GM12874 (cell line): Measurements from ENCODE around the gene SEMA5A.

ENCODE experiments used
- CTCF ChIP-seq: IDR thresholded peaks from 2 replicates; pipeline ENCODE4 v1.5.1; 2011; ENCODE audit warnings: low read depth, mild to moderate bottlenecking, control low read depth, low read length, moderate library complexity; ENCODE audit not compliant: insufficient read depth

Gene SEMA5A

GRCh38 chr5:9524941-9525340 is 20.9 kb downstream of the SEMA5A start:
- no peak for TF ChIP-seq CTCF

DNA sequence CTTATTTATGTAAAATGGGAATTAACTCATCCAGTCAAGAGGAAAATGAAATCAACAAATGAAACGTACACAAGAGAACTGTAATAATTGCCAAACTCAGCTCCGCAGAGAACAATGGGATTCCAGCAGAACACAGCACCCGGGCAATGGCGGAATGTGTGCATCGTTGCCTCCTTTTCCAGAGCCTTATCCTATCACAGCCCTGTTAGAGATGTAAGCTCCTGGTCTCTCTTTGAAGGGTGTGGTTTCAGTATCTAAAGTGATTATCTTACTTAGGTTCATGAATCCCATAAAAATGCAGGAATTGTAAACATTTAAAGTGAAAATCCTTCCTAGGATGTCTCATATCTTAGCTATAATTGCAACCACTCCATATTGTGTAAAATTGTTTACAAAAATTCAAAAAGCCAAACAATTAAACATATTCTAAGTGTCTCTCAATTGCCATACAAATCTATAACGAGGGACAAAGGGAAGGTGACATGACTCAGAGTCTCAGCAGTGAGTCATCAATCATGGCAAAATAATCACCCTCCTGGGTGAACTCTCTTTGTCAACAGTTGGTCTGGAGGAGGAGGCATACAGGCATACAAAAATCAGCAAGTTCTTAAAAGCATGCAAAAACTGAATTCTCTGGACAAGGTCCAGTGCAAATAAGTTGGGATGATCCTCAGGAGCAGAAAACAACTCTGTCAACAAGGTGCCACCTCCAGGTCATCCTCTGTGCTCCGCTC is 22.6 kb downstream of the SEMA5A start:
- no peak for TF ChIP-seq CTCF

DNA sequence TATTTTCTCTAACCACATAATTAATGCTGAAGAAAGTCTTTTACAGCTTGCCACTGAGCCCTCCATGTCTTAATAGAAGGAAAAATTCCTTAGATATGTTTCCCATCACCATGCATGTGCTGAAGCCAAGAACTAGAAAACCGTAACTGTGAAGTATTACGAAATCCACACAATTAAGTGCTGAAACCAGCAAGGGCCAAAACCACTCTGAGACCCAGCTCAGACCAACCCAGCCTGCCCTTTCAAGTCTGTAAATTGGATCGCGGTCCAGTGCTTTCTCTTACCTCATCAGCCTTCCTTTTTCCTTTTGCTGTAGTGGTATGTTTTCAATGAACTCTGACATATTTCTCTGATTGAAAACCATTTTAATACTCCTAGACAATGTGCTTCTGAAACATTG is 26.3 kb downstream of the SEMA5A start:
- TF ChIP-seq CTCF = no peak

GRCh38 chr5:9516591-9516990 is 29.3 kb downstream of the SEMA5A start:
- TF ChIP-seq CTCF = no peak

DNA sequence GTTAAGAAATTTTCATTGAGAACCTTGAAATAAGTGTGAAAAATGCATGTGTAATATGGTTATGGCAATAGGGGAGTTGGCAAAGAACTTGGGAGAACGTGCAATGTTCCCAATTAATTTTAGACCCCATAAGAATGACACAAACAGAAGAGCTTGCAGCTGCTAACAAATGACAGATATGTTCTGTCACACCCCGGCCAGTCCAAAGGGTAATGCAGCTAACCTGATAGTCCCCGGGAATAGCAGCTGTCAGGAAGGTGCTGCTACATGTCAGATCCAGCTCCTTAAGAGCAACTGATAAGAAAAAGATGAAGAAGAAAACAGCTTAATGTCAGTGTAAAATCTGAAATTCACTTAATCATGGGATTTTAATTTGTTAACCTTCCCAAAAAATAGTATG is 30.4 kb downstream of the SEMA5A start:
- TF ChIP-seq CTCF = no peak

DNA sequence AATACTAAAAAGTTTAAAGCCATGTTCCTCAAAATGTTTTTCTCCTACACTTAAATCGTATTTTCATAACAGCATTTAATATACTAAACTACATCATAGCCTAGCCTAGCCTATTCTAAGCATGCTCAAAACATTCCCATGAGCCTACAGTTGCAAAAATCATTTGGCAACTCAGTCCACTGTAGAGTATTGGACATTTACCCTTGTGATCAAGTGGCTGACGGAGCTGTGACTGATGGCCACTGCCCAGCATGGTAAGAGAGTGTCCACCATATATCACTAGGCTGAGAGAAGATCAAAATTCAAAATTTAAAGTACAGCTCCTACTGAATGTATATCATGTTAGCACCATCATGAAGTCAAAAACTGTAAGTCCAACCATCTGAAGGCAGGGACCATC is 30.9 kb downstream of the SEMA5A start:
- no peak for TF ChIP-seq CTCF

DNA sequence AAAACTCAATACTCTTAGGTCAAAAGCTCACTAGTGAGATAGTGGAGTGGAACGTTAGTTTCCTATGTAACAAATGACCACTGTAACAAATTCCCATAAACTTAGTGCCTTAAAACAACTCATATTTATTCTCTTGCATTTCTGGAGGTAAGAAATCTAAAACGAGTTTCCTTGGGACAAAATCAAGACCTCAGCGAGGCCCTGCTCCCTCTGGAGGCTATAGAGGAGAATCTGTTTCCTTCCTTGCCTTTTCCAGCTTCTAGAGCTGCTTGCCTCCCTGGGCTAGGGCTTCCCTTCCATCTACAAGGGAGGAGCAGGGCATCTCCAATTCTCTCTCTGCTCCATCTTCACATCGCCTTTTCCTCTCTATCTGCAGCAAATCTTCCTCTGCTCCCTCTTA is 32.0 kb downstream of the SEMA5A start:
- no peak for TF ChIP-seq CTCF

GRCh38 chr5:9512457-9512856 is 33.4 kb downstream of the SEMA5A start:
- no peak for TF ChIP-seq CTCF
